ENCODE results near the gene FAM90A26.
"Not testable (repeated sequence)": the region's sequence is repeated elsewhere in the genome, so short reads cannot be mapped to it uniquely, and the experiment has no call there.

Gene FAM90A26

GRCh38 chr4:9158392-9158791 is 11.8 kb upstream of the FAM90A26 start:
- peak in 1 of 3 experiments; percentile 12 for DNase-seq (ENCODE audit: low read depth in 2 of 3, low spot score in 2 of 3)

- DNase-seq (ENCODE audit: low read depth in 2 of 3, low spot score in 2 of 3), result not testable (repeated sequence)
These were observed 10.2 kb upstream of the FAM90A26 start for GRCh38 chr4:9160046-9160445.

- DNase-seq (ENCODE audit: low read depth in 2 of 3, low spot score in 2 of 3), result not testable (repeated sequence)
These were observed 4.2 kb upstream of the FAM90A26 start for GRCh38 chr4:9165990-9166389.

GRCh38 chr4:9210357-9210756 is 40.1 kb downstream of the FAM90A26 start, which contains the start of gene USP17L10:
TSS of gene USP17L10 (plus strand) at chr4:9210657. CDS start at chr4:9210657, 0 bp downstream.
- DNase-seq (ENCODE audit: low read depth in 2 of 3, low spot score in 2 of 3), result not testable (repeated sequence)

GRCh38 chr4:9214701-9215100 is 44.5 kb downstream of the FAM90A26 start:
- not testable (repeated sequence) for DNase-seq (ENCODE audit: low read depth in 2 of 3, low spot score in 2 of 3)

GRCh38 chr4:9215105-9215504 is 44.9 kb downstream of the FAM90A26 start, which contains the start of gene USP17L11:
TSS of gene USP17L11 (plus strand) at chr4:9215405. CDS start at chr4:9215405, 0 bp downstream.
- DNase-seq (ENCODE audit: low read depth in 2 of 3, low spot score in 2 of 3), result not testable (repeated sequence)

- not testable (repeated sequence) for DNase-seq (ENCODE audit: low read depth in 2 of 3, low spot score in 2 of 3)
These were observed 49.6 kb downstream of the FAM90A26 start, which contains the start of gene USP17L12 for GRCh38 chr4:9219852-9220251. TSS of gene USP17L12 (plus strand) at chr4:9220152. CDS start at chr4:9220152, 0 bp downstream.

- DNase-seq (ENCODE audit: low read depth in 2 of 3, low spot score in 2 of 3), result not testable (repeated sequence)
These were observed 54.4 kb downstream of the FAM90A26 start, which contains the start of gene USP17L13 for GRCh38 chr4:9224596-9224995. TSS of gene USP17L13 (plus strand) at chr4:9224896. CDS start at chr4:9224896, 0 bp downstream.
